HG02970 (cell line): ENCODE measurements around the gene SETD3.

Experiments
- ATAC-seq: cut with Tn5 transposase; IDR thresholded peaks from one replicate; pipeline ENCODE4 v1.9.1; 2021; ENCODE audit warnings: mild to moderate bottlenecking, moderate library complexity, moderate number of reproducible peaks; ENCODE audit not compliant: unreplicated experiment, low FRiP score

Gene SETD3

DNA sequence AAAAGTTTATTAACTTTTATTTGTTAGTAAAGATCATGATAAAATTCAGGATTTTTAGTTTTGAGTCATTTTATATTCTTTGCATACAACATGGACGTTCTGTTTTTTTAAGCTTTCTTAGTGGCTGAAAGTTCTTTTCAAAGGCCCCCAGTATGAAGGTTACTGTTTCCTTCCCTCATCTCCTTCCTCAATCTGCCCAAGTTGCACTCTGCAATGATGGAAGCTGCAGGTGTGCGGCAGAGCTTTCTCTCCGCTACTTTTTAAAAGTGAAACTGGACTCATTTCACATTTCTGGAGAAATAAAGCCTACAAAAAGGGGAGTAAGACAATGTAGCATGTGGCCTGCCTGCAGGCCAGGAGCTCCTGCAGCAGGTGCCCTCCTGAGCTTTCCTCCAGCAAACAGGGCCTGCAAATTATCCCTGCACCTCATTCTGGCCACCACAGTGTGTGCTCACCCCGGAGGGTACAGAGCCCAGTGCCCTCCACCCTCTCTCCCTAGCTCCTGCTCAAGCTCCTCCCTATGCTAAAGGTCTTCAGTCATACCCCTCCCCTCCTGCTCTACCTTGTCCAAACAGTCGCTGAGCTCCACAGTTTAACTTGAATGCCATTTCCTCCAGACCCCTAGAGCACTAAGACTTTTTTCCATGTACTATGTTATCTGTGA, 78.9 kb downstream of the SETD3 start:
- no peak for ATAC-seq

DNA sequence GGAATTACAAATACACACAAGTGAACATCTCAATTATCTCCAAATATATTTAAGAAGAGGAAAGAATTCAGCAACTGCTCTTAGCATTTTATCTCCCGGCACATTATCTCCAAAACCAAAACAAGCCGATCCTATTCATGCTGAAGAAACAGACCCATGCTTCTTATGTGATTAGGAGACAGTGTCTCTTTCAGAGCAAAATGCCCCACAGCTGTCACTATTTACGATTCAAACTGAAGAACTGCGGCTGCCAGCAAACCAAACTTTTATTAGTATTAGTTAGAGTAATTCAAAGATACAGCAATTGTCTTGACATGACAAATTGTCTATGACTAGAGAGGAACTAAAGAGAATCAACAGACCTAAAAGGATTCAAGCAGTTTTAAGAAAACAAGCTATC, 79.4 kb downstream of the SETD3 start:
- ATAC-seq = no peak

DNA sequence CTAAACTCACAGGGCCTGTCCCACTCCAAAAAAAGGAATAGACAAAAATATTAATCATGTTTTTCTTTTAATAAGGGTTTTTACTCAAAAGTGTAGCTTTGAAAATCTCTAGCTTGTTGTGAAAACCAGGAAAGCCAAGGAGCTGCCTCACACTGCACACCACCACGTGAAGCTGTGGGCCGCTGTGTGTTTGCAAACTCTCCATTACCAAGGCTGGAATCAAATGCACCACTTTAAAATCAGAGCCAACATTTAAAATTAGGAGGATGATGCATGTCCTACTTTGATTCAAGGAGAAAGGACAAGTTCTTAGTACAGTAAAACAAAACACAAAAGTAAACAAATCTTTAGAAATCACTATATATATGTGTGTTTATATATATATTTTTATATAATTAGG, 83.0 kb downstream of the SETD3 start:
- ATAC-seq = no peak

DNA sequence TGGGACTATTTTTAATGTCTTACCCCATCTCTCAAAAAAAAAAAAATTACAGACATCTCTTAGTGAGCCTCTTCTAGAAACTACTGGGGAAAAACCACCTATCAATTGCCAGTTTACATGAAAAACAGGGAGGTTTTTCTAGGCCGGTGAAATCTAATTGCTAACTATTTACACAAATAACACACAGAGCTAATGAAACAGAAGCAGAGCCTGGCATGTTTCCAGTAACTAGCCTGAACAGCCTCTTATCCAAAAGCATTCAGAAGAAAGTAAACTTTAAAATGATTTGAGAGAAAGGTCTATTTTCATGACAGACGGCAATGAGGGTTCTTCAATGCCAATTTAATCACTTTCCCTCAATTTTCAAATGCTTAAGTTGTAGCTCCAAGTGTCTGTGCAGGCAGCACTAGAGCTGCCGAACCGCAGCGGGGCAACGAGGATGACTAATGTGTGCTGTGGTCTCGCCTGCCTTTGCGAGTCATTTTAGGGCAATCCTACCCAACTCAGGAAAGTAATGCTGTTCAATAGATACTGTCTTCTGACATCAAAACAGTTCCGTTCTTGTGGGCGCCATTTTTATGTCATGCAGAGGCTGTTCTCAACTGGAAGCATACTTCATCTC, 84.6 kb downstream of the SETD3 start:
- no peak for ATAC-seq

DNA sequence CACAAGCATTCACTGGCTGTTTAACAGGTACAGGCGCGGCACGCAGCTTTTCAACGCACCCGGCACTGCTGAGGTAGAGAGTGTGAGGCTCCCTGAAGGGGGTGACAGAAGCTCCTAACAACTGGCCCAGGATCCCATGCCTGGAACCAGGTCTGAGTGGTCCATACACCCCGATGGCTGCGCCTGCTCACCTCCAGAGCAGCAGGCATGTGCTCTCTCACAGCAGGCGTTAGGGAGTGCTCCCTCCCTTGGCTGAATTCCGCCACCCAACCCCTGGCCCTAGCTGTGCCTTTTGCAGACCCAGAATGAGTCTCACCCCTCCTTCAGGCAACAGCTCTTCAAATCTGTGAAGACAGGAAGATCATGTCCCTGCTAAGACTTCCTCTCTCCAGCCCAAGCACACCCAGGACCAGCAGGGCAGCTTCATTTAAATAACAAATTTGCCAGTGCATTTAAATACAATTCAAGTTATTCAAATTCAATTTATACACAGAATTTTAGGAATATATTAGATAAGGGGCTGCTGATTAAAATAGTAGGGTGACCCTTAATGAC, 86.0 kb downstream of the SETD3 start:
- ATAC-seq = no peak

DNA sequence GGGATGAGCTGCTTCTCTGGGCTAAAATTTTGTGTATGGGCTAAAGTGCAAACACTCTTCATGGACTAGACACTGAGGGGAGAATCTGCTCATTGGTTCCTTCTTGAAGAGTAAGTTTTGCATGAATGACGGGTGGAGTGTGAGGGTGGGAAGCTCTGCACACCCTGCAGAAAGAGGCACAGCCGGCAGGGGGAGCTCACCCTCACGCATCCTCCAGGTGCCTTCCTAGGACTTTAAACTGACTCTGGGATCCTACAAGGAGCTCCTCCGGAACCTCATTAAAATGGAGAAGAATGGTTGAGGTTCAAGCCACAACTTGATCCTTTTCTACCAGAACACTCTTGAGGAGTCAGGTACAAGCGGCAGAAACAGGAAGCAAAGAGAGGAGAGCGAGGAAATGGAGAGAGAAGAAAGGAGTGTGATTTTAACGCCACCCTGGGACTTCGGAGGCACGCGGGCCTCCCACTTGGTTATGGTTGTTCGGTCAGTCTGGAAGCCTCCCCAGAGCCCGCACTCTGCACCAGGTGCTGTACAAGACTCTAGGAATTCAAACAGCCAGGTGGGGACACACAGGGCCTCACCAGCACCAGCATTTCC, 87.5 kb downstream of the SETD3 start:
- ATAC-seq = no peak

DNA sequence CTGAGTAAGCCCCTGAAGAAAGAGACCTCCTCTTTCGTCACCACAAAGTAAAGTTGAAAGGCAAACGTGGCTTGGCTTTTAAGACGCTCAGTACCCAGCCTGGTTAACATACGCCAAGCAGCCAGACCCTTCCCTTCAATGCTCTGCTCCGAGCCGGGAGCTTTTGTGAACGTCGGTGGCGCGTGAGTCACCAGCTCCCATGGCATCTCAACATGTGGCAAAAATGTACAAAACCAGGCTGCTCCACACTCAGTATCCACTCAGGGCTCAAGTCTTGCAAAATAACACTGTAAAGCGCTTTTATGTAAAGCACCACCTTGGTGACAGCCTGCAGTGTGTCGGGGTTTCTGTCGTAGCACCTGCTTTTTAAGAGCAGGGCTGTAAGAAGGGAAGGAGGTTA, 89.0 kb downstream of the SETD3 start:
- no peak for ATAC-seq

DNA sequence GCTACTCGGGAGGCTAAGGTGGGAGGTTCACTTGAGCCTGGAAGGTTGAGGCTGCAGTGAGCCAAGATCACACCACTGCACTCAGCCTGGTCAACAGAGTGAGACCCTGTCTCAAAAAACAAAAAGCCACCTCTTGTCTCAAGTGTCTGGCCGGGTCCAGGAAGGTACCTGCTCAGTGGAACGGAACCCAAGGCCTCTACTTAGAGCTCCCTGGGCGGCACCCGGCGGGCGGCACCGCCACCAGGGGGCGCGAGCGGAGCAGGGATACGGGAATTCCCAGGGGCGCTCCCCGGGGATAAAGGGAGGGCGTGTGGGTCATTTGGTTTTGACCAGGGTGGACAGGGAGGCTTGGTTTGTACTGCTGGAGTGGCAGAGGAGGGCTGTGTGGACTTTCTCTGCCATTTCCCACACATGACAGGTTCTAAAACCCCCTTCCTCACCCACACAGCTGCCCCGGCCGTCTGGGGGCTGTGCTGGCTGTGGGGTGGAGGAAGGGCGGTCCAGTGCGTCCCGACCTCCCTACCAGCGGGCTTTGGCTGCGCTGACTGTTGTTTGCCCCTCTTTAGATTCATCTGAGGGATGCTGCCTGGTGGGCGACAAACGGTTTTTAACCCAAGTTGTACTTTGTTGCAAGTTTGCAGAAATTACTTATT, 91.4 kb downstream of the SETD3 start:
- no peak for ATAC-seq

DNA sequence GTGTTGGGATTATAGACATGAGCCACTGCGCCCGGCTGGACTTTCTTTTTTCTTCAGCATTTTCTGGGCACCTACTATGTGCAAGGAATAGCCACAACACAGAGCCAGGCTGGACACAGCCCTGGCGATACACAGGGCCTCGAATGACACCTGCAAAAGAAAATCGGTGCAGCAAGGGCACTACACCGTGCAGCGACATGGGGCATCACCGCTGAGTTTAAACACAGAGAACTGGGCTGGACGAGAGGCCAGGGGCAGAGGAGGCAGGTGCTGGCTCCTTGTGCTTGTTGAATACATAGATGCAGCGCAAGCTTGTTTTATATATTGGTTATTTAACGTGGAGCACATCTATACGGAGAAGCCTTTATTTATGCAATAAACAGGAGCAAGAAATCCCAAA, 92.4 kb downstream of the SETD3 start:
- ATAC-seq = no peak

DNA sequence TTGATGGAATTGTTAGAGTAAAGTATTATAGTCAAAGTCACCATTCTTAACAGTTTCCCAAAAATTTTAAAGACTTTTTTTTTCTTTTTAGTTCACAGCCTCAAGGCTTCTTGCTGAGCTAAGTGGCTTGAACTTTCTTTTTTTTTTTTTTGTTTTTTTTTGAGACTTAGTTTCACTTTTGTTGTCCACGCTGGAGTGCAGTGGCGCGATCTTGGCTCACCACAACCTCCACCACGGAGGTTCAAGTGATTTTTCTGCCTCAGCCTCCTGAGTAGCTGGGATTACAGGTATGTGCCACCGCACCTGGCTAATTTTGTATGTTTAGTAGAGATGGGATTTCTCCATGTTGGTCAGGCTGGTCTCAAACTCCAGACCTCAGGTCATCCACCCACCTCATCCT, 92.8 kb downstream of the SETD3 start:
- ATAC-seq = no peak

DNA sequence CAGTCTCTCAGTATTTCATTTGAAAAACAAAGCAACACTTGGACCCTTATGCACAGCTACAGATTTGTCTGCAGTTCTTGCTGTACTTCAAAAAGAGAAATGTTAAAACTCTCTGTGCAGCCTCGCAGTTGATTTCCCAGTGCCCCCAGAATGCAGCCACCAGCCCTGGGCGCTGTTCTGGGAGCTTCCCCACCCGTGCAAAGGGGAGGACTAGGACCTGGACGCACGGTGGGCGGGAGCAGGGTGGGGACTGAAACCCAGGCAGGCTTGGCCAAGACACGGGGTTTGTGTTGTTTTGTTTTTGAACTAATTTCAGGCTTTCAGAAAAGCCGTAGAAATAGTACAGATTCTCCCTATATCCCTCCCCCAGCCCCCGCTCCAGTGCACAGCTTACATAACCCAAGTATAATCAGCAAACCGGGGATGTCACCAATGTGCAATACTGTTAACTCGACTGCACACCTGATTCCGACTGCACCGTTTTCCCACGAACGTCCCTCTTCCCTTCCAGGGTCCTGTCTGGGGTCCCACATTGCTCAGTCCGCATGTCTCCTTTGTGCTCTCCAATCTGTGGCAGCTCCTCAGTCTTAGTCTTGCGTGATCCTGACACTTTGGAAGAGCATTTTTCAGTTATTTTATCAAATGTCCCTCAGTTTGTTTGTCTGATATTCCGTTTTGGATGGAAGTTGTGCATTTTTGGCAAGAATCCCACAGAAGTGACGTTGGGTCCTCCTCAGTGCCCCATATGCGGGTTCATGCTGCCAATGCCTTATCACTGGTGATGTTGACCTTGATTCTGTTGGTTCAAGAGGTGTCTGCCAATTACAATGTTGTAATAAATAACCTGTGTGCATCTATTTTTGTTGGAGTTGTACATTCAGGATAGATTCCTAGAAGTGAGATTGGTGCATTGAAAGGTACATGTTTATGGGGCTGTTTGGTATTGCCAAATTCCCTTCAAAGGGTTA, 95.9 kb downstream of the SETD3 start:
- no peak for ATAC-seq

DNA sequence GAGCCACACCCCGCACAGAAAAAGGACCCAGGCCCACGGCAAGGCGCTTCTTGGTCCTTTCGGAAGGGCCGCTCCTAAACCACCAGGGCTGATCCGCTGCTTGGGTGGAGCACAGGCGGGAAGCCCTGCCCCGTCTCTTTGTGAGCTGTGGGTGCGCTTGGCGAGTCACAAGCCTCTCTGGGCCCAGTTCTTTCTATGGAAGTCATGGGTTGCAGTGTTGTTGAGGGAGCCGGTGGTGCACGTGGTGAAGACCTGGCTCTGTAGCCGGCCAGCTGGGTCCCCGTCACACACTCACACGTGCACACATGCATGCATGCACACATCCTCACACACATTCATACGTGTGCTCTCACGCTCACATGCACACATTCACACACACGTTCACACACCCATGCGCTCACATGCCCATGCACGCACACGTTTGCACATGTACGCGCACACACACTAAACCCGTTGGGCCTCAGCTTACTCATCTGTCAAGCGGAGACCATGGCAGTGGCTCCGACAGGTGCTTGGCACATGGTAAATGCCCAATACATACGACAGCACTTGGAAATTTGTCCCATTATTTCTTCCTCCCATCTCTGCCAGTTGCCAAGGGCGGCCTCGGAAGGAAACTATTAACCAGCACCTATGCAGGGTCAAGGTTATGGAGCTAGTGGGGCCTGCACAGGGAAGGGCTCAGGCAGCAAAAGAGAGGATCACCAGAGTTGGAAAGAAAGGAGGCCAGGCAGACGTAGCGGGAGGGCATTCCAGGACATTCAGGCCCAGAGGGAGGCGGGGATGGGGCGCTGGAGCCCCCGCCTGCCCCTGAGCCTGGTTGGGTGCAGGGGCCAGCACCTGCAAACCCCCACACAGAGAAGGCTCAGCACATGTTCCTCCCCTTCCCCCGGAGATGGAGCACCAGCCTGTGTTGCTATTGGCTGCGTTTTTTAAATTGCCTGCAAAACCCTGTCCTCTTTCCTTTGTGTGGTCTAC, 96.9 kb downstream of the SETD3 start:
- no peak for ATAC-seq

DNA sequence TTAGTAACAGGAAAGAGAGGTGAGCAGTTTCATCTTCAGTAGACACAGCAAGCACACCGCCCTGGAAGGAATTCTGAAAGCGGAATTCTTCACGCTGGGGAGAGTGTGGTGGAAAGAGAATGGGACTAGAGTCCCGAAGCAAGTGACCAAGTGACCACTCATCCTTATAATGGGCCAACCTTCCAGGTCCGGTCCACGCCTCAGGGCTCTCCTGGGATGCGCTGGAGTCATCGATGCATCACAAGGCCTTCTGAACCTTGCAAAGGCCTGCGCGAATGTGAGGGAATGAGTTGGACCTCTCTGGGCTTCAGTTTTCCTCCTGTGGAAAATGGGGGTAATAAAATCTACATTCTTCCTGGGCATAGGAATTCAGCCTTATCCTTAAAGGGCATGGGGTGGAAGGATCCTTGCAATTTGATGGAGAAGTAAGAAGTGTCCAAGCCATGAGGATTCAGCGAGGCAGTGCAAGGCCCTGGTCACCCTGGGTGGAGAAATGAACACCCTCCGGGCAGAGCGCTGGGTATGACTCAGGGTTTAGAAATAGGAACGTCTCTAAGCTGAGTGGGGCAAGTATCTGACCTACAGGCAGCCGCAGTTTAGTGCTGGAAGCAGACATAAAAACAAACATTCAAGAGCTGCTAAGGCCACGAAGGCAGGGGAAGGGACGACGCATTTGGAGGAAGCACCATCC, 97.7 kb downstream of the SETD3 start:
- no peak for ATAC-seq

DNA sequence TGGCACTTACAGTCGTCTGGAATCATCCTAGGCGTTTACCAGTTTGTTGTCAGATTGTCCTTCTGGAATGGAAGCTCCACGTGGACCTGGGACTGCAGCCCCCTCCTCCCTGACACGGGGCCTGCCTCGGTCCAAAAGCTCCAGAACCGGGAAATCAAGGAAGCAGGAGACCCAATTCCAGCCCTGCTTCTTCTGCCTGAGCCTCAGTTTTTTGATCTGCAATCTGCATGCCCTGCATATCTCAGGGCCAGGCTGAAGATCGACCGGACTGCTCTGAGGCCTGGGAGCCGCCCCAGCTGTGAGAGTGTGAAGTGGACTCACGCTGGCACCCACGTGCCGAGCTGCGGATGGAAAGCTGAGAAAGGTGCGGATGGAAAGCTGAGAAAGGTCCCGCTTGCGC, 98.6 kb downstream of the SETD3 start:
- no peak for ATAC-seq

DNA sequence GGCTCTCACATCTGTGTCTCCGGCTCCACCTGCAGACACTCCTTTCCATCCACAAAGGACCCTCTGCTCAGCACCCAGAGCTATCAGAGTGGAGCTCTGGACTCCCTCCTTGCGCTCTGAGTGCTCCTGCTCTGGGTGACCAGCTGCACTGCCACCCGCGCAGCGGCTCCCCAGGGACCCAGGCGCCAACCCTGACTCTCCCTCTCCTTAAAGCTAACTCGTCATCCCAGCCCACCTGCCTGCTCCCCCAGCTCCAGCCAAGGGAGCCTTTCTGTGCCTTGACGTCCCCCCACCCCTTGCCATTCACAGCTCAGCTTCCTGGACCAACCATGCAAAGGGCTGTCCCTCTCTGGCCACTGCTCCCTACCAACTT, 99.0 kb downstream of the SETD3 start:
- no peak for ATAC-seq

DNA sequence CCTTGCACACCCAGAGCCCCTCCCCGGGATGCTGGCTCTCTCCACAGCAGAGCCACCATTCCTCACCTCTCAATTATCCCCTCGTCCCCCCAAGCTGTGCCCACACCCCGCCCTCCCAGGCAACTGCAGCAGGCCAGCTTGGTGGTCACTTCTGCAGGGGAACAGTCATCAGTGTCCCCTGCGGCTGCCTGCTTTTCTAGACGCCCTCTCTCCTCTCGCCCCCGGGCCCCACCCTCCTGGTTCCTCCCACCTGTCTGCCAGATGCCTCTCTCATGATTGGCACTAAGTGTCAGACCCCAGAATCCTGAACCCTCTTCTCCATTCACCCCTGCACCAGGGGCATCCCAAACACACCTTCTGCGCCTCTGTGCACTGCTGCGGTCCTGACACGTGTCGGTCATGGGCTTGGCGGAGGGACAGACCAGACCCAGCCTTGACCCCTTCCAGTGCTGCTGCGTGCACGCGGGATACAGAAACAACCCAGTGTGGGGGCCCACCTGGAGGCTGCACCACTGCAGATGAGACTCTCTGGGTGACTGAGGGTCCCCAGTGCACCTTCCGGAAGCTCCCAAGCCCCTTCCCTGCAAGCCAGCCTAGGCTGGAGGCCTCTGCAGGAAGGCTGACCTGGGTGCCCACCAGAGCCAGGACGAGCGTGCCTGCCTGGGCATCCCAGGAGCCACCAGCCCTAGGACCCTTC, 99.5 kb downstream of the SETD3 start:
- ATAC-seq = no peak

DNA sequence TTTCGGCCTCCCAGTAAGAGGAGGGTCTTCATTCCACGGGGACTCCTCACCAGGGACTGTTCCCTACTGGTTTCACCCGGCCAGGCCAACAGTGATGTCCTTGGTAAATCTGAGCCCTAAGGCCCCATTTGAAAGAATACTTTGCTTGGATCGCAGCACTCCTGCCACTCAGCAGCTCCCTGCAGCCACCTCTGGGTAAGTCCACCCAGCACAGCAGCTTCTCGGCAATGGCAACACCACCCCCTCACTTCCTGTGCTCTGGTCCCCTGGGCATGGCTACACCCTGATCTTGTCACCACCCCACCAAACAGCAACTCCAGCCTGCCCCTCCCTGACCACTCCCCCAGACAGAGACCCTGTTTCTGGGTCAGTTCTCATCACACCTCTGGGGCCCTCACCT, 100.3 kb downstream of the SETD3 start:
- ATAC-seq = no peak

DNA sequence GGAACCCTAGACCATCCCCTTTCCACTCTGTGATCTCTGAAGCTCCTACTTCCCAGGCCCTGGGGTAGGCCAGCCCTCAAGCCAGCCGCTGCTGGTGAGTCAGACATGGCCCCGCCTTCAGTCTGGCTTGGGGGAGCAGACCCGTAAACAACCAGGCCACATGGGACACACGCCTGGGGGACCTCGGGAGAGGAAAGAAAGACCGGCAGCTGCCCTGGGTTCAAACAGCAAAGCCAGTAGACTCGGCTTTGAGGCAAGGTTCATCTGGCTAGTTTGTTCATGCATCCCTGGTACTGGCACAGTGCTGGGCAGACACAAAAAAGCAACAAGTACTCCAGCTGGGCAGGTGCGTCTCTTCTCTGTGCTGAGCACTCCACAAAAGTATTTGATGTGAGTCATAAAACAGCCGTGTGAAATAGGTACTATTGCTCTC, 101.9 kb downstream of the SETD3 start:
- ATAC-seq = no peak
